Right lung (tissue), 5 donors: ENCODE results near the gene JPH4. TPM values are rescaled to one million over a fixed set of nuclear protein-coding genes. Genes with fewer than 3 reads are reported as not detected.

Experiments
- DNase-seq, 2 donors: peaks; one replicate each; pipeline ENCODE4 v3.0.0-alpha.2; 2013
- polyA plus RNA-seq, 5 donors: library from polyadenylated mRNA; unstranded; fragments of 120-200 nt; gene quantifications; one replicate each; pipeline versions ENCODE4 v1.2.1 to v1.2.3, GENCODE V29; 2013; ENCODE audit warnings: inconsistent platforms in 1 of 5, low replicate concordance in 1 of 5; ENCODE audit not compliant: insufficient read length in 5 of 5, insufficient read depth in 1 of 5

JPH4 gene
- polyA plus RNA-seq, 5 donors = 0.69 to 1.2 (median 0.99) TPM

DNA sequence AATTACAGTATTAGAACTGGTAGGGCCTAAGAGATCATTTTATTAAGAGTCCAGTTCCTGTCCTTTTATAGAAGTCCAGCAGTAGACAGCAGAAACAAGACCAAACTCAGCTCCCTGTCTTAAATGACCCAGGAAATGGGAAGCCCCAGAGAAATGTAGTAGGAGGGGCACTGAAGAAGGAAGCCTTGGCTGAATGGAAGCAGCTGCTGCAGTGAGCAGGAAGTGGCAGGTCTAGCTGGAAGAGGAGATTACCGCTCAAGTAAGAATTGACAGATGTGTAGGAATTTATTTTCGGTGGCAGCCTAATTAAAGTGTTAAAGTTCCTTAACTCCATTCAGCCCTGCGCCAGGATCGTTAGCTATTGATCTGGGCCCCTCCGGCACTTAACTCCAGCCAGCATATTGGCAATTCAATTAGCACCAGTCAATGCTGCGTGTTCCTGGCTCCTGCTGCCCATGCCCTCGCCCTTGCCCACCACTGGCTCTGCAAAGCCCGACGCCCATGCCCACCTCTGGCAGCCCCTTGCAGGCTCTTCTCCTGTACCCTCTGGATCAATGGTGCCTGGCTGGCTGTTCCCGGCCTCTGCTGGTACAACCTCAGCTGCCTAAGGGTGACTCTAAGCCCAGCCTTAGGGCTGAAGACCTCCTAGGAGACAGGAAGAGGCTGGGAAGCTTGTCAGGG is 48.1 kb downstream of the JPH4 start:
- DNase-seq = peak in 1 of 2 donors; percentile 46

DNA sequence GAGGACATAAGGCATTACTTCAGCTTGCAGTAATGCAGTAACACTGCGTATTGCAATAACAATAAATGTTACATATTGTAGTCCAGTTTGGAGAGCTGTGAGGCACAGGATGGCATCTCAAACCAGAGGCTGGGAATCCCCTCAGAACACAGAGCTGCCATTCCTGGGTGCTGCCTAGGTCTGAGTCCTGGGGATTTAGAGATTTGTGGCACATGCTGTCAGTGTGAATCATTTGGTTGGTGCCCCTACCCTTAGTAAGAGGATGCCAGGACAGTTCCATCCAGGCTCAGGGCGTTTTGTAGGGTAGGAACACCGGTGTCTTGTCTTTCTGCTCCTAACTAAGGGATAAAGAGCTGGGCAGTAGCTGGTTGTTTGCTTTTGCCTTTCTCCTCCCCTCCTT is 49.6 kb downstream of the JPH4 start:
- no peak for DNase-seq

DNA sequence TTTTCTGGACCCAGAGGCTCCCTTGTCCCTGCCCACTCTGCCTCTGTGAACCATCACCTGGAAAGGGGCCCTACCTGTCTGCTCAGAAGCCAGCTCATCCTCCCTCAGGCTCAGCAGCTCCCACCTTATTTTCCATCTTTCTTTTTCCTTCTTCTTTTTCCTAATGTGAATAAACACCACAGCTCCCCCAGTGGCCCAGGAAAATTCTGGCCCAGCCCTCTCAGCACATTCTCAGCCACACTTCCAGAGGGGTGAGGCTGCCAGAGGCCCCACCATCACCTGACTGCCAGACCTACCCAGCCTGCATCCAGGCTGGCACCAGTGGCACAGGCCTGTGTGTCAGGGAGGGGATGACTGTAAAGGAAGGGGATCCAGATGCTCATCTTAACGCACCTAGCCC is 50.0 kb downstream of the JPH4 start:
- DNase-seq = no peak

DNA sequence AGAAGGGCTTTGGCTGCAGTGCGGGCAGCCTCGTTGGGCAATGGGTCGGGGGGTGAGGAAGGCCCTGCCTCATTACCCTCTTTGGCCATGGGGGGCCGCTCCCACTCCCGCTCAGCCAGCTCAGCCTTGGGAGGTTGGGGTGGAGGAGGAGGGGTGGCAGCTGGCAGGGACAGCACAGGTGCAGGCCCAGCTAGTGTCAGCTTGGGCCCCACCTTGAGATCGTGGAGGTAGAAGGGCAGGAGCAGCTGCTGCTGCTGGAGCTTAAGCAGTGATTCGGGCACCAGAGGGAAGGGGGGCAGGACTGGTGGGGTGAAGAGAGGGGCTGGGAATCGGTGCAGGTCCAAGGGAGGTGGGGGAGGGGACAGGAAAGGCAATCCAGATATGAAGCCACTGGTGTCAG is 53.0 kb downstream of the JPH4 start:
- DNase-seq = no peak

DNA sequence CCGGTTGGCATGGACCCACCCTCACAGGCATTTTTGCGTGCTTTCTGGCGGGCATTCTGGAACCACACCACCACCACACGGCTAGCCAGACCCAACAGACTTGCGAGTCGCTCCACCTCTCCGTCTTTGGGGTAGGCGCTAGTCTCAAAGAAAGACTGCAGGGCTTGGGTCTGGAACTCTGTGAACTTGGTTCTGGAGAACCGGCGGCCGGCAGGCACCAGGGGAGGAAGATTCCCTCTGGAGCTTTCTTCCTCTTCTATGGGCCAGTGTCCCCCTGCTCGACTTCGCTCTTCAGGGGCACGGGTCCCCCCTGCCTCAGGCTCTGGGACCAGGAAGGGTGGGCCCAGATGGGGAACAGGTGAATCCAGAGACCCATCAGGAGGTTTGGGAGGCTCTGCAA is 53.6 kb downstream of the JPH4 start:
- no peak for DNase-seq

DNA sequence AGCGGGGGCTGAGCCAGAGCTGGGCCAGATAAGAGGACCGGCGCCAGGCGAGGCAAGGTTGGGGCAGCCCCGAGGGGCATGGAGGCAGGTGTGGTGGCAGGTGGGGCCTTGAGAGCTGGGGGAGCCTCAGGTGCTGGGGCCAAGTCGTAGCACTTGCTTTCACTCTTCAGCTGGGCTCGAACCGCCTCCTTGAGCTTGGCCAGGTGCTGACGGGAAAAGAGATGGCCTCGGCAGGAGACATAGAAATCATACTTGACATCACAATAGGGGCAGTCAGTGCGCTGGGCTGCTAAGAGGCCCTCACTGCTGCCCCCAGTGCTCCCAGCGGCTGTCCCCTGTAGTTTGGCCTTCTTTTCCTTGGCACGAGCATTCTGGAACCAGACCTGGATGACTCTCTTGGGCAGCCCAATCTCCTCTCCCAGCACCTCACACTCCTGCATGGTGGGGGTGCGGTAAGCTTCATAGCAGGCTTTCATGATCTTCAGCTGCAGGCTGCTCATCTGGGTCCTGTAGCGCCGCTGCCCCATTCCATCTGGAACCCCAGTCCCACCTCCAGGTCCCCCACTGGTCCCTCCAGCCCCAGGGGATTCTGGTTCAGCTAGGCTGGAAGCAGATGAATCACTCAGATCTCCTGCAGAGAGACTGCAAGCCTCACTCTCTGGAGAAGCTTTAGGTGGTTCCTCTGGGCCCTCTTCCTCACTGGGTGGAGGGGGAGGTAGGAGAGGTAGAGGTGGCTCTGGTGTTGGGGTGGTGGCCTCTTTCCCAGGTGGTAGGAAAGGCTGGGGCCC is 55.2 kb downstream of the JPH4 start:
- no peak for DNase-seq

DNA sequence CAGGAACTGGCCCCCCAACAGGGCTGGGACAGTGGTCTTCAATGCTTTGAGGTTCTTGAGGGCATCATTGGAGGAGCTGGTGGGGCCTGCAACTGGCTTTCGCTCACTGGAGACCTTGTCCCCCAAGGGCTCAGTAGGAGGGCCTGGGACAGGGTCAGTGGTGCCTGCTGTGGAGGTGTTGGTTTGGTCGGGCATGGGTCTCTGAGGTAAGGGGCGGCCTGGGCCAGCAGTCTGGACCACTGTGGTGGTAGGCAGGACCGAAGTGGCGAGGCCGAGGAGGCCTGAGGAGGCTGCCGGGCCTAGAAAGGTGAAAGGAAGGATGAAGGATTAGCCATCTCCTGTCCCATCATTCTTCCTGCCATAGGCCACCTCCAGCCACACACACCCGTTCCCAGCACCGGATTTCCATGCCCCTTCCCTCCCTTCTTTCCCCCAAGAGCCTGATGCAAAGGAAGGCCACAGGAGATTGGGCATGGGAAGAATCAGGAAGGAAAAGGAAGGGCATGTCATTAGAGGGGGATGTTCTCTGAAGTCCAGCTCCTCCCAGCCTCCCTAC is 55.9 kb downstream of the JPH4 start:
- DNase-seq = no peak

DNA sequence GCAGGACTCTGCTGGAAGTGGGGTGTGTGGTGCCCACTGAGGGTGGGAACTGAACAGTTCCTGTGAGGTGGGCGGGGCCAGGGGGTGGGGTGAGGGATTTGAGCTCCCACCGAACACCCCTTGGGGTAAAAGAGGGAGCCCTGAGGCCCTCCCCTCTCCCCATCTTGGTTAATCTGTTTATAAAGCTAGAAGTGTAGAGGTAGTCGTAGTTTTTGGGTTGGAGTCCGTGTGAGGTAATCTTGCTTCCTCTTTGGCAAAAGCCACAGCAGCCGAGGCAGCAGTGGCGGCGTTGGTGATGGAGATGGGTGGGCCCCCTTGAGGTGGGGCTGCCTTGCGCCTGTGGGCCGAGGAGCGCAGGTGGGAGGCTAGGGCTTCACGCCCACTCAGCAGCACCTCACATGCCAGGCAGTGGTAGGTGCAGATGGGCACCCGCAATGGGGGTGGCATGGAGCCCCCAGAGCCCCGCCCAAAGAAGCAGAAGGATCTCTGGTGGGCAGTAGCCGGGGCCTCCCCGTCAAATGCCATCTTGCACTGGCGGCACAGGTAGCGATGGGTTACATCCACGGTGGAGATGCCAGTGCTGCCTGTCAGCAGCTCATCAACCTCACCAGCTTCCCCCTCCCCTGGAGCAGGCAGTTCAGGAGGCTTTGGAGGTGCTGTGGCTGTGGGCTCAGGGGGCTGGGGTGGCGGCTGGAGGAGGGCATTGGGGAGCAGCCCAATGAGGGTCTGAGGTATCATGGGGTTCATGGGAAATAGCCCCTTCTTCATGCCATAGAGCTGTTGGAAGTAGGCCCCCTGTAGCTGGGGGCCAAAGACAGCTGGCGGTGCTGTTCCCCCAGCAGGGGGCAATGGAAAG is 56.6 kb downstream of the JPH4 start:
- no peak for DNase-seq

DNA sequence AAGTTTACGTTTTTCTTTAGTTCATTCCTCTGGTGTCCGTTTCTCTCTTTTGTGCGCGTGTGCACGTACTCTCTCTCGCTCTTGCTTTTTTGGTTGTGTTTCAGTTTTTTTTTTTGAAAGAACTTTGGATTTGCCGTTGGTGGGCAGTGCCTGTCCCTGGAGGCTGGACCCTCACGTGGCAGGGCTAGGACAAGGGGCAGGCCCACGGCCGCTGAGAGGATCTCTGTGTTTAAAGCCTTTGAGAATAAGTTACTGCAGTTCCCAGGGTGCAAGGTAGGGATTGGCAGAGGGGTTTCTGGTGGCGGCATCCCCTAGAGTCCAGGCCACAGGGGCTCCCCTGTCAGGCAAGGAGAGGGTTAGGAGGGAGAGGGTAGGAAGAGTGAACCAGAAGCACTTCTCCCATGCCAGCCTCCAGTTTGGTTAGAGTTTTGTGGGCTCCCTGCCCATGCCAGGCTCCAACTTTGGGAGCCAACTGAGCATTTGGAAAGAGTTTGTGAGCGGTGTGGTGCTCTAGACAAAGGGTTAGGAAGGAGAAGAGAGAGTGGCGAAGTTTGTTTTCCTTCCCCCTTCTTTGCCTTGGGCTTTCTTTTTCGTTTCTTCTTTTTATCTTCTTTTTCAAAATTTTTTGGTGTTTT is 57.6 kb downstream of the JPH4 start:
- DNase-seq = no peak

DNA sequence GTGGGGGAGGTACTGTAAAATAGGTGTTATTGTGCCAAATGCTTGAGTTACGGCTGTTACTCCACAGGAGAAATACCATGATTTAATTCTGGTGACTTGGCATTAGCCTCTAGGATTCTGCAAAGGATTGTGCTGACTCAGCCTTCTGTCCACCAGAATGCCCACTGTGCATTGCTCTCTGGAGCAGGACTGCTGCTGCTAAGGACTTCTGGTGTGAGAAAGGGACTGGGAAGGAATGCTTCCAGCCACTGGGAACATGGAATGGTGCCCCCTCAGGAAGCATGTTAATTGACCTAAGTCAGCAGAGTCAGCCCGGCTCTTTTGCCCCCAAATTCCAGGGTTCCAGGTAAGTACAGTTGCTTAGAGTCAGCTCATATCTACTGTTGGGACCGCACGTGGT is 59.9 kb downstream of the JPH4 start:
- DNase-seq = no peak

Other genes starting within 250 kb of the JPH4 start
- 10 to 100 TPM; 26.1 to 41.7 (median 33.6) TPM for gene SLC22A17, start 225.9 kb downstream of the JPH4 start, polyA plus RNA-seq
- 10 to 100 TPM; 37.4 to 67.0 (median 49.9) TPM for gene EFS, start 213.6 kb downstream of the JPH4 start, polyA plus RNA-seq
- gene IL25, start 206.0 kb downstream of the JPH4 start, polyA plus RNA-seq = not detected
- 1 to 10 TPM; 2.3 to 4.9 (median 3.9) TPM for gene CMTM5, start 201.7 kb downstream of the JPH4 start, polyA plus RNA-seq
- gene MYH6, start 170.5 kb downstream of the JPH4 start, polyA plus RNA-seq = under 1 TPM in 2 of 5 donors, not detected in 3; 0.03 to 0.18 TPM
- gene MYH7, start 143.1 kb downstream of the JPH4 start, polyA plus RNA-seq = 10 to 100 TPM in 1 of 5 donors, under 1 TPM in 4; 0.06 to 22.5 (median 0.27) TPM
- gene NGDN, start 109.1 kb downstream of the JPH4 start, polyA plus RNA-seq = 10 to 100 TPM; 60.6 to 75.5 (median 64.0) TPM
- gene ZFHX2, start 27.0 kb downstream of the JPH4 start, polyA plus RNA-seq = 1 to 10 TPM; 4.4 to 6.1 (median 5.0) TPM
- 10 to 100 TPM; 10.7 to 15.3 (median 12.1) TPM for gene THTPA, start 22.5 kb downstream of the JPH4 start, polyA plus RNA-seq
- gene AP1G2, start 11.0 kb downstream of the JPH4 start, polyA plus RNA-seq = 10 to 100 TPM; 62.8 to 94.1 (median 78.2) TPM
- under 1 TPM; 0.21 to 0.47 (median 0.37) TPM for gene DHRS2, start 57.6 kb upstream of the JPH4 start, polyA plus RNA-seq